Gastrocnemius medialis (tissue), 4 donors: Measurements from ENCODE around the gene USP32. TPM values are rescaled to one million over a fixed set of nuclear protein-coding genes. Genes with fewer than 3 reads are reported as not detected.
"Not testable (repeated sequence)": the region's sequence is repeated elsewhere in the genome, so short reads cannot be mapped to it uniquely, and the experiment has no call there.

ENCODE experiments used
- ATAC-seq, 2 donors: fragments of 150-250 bp; one replicate each; pipeline ENCODE4 v1.9.1; 2016
- DNase-seq, 2 donors: peaks; one replicate each; pipeline ENCODE4 v3.0.0-alpha.2; 2019
- H3K27ac ChIP-seq, 4 donors: fragments of 200-600 bp; sonication (generic); 1 replicate in 1 of 4; 2 replicates in 3 of 4; pipeline ENCODE4 v1.5.1; 2016 to 2018; ENCODE audit warnings: mild to moderate bottlenecking in 2 of 4, moderate library complexity in 1 of 4
- H3K27me3 ChIP-seq, 3 donors: fragments of 200-600 bp; sonication (generic) in 2 of 3; 1 replicate in 1 of 3; 2 replicates in 2 of 3; pipeline versions ENCODE4 v1.5.1 to v1.6.0; 2016 to 2019; ENCODE audit warnings: mild to moderate bottlenecking in 1 of 3, moderate library complexity in 1 of 3
- H3K36me3 ChIP-seq, 2 donors: fragments of 200-600 bp; sonication (generic) in 1 of 2; one replicate each; pipeline ENCODE4 v1.5.1; 2017 to 2018
- H3K4me1 ChIP-seq, 2 donors: fragments of 200-600 bp; sonication (generic) in 1 of 2; one replicate each; pipeline ENCODE4 v1.5.1; 2016 to 2017; ENCODE audit warnings: mild to moderate bottlenecking in 2 of 2
- H3K4me3 ChIP-seq, 4 donors: fragments of 200-600 bp; sonication (generic) in 3 of 4; 1 replicate in 1 of 4; 2 replicates in 3 of 4; pipeline ENCODE4 v1.5.1; 2016 to 2019; ENCODE audit warnings: mild to moderate bottlenecking in 2 of 4
- H3K9me3 ChIP-seq, 3 donors: fragments of 200-600 bp; sonication (generic) in 2 of 3; 1 replicate in 1 of 3; 2 replicates in 2 of 3; pipeline ENCODE4 v1.5.1; 2016 to 2019
- POLR2A ChIP-seq, 2 donors: fragments of 450-650 bp; IDR thresholded peaks; one replicate each; pipeline ENCODE4 v1.6.1; 2017; ENCODE audit warnings: antibody characterized with exemption in 2 of 2, mild to moderate bottlenecking in 2 of 2, moderate library complexity in 2 of 2
- in situ Hi-C, 4 donors: fragments of 200-750 bp; cut with MboI; loops; one replicate each; pipeline versions ENCODE4 v1.15.0 to v1.8.0; 2017; ENCODE audit warnings: low sequenced_read_pairs in 4 of 4
- intact Hi-C: fragments of 100-400 bp; cut with DNase I; formaldehyde crosslinking; loops from one replicate; pipeline ENCODE4 v1.15.1; 2023; ENCODE audit warnings: low total_unique reads
- total RNA-seq, 4 donors: library from RNA; depleted of rRNA; stranded (reverse); fragments of >200 nt; gene quantifications; one replicate each; pipeline versions ENCODE4 v1.1.0 to v1.2.3, GENCODE V29; 2016
- TF ChIP-seq, protein P1 (sequence below), 5 experiments: fragments of 450-650 bp in 3 of 5; fragments of 200-600 bp in 2 of 5; sonication (generic) in 2 of 5; IDR thresholded peaks in 4 of 5; conservative IDR thresholded peaks in 1 of 5; 1 replicate in 4 of 5; 2 replicates in 1 of 5; pipeline ENCODE4 v1.5.1; 2016 to 2019; ENCODE audit warnings: antibody characterized with exemption in 5 of 5, mild to moderate bottlenecking in 3 of 5, moderate library complexity in 3 of 5

Gene USP32
- total RNA-seq, 4 donors from 2014 or later = 44.4 to 83.2 (median 52.5) TPM

DNA sequence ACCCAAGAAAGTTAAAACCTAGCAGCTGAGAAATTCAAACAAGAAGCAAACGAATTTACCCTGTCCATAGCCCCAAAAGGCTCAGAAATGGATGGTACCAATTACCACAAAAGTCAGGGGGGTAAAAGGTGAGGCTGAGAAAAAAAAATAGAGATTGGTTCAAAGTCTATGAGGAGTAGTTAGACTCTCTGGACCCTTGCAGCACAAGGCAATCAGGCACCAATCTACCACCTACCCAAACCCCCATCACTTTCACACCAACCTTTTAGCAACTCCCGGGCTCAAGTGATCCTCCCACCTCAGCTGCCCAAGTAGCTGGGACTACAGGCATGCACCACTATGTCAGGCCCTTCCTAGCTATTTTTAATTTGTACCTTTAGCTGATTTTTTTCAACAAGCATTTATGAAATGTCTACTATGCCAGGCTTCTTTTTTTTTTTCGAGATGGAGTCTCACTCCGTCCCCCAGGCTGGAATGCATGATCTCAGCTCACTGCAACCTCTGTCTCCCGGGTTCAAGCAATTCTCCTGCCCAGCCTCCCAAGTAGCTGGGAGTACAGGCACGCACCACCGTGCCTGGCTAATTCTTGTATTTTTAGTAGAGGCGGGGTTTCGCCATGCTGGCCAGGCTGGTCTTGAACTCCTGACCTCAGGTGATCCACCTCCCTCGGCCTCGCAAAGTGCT, 40.8 kb downstream of the USP32 start:
- H3K36me3 ChIP-seq = no peaks in the 10 kb centered on the region
- no peaks in the 10 kb centered on the region for H3K9me3 ChIP-seq
- no peak for DNase-seq
- ATAC-seq = no peak
- no peak overlapping the region for H3K27ac ChIP-seq
- intact Hi-C loops = no loop called here
- no peak overlapping the region for H3K4me3 ChIP-seq
- in situ Hi-C loops = no loop called here
- TF ChIP-seq, protein P1, sequence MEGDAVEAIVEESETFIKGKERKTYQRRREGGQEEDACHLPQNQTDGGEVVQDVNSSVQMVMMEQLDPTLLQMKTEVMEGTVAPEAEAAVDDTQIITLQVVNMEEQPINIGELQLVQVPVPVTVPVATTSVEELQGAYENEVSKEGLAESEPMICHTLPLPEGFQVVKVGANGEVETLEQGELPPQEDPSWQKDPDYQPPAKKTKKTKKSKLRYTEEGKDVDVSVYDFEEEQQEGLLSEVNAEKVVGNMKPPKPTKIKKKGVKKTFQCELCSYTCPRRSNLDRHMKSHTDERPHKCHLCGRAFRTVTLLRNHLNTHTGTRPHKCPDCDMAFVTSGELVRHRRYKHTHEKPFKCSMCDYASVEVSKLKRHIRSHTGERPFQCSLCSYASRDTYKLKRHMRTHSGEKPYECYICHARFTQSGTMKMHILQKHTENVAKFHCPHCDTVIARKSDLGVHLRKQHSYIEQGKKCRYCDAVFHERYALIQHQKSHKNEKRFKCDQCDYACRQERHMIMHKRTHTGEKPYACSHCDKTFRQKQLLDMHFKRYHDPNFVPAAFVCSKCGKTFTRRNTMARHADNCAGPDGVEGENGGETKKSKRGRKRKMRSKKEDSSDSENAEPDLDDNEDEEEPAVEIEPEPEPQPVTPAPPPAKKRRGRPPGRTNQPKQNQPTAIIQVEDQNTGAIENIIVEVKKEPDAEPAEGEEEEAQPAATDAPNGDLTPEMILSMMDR (IDR thresholded peaks at IDR 0.05 in 4 of 5, conservative IDR thresholded peaks at IDR 0.05 in 1 of 5) = no peak
- TF ChIP-seq POLR2A (IDR thresholded peaks at IDR 0.05) = no peak
- peaks cover 13 to 30% of the 10 kb centered on the region in 2 donors for H3K4me1 ChIP-seq
- no peaks in the 10 kb centered on the region for H3K27me3 ChIP-seq

DNA sequence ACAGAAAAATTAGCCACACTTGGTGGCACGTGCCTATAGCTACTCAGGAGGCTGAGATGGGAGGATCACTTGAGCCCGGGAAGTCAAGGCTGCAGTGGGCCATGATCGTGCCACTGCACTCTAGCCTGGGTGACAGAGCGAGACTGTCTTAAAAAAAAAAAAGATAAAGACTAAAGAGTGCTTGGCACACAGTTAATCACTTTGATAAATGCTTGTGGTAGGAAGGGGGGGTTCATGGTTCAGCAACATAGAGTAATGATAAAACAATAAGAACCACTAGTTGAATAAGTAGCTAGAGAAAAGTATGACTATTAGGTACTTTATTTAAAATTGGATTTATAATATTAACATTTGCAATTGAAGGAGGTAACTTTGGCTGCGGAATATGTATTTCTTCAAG, 43.3 kb downstream of the USP32 start:
- Histone ChIP-seq H3K36me3 (no peaks in the 10 kb centered on the region), H3K4me3 (no peak overlapping the region), H3K27me3 (no peaks in the 10 kb centered on the region), H3K4me1 (peaks cover 3 to 13% of the 10 kb centered on the region in 2 donors), H3K9me3 (no peaks in the 10 kb centered on the region), H3K27ac (no peak overlapping the region)
- in situ Hi-C loops = no loop called here
- intact Hi-C loops = no loop called here
- DNase-seq = no peak
- TF ChIP-seq, protein P1 (IDR thresholded peaks at IDR 0.05 in 4 of 5, conservative IDR thresholded peaks at IDR 0.05 in 1 of 5) = no peak
- no peak for TF ChIP-seq POLR2A (IDR thresholded peaks at IDR 0.05)
- ATAC-seq = no peak

DNA sequence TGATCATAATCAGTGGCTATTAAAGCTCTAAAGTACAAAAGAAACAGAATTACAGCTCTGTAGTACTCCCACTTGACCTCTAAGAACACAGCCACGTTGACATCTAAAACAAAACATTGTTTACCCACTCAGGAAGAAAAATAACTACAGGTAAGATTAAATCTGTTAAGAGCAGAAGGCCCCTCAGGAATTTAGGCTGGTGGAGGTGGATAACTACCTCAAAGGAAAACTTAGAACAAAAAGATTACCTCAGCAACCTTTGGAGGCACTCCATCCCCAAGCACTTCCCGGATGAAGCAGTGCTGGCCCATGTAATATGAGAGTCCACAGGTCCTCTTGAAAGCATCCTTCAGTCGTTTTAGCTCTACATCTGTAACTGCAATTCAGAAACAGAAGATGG, 46.7 kb downstream of the USP32 start:
- peaks cover 0 to under 1% of the 10 kb centered on the region in 2 donors for H3K4me1 ChIP-seq
- H3K36me3 ChIP-seq = peaks cover 0 to 9% of the 10 kb centered on the region in 2 donors
- no peaks in the 10 kb centered on the region for H3K9me3 ChIP-seq
- ATAC-seq = no peak
- in situ Hi-C loops (no loop called here), intact Hi-C loops (no loop called here)
- no peak for TF ChIP-seq POLR2A (IDR thresholded peaks at IDR 0.05)
- TF ChIP-seq, protein P1 (IDR thresholded peaks at IDR 0.05 in 4 of 5, conservative IDR thresholded peaks at IDR 0.05 in 1 of 5) = no peak
- H3K4me3 ChIP-seq = no peak overlapping the region
- no peaks in the 10 kb centered on the region for H3K27me3 ChIP-seq
- no peak for DNase-seq
- H3K27ac ChIP-seq = no peak overlapping the region

DNA sequence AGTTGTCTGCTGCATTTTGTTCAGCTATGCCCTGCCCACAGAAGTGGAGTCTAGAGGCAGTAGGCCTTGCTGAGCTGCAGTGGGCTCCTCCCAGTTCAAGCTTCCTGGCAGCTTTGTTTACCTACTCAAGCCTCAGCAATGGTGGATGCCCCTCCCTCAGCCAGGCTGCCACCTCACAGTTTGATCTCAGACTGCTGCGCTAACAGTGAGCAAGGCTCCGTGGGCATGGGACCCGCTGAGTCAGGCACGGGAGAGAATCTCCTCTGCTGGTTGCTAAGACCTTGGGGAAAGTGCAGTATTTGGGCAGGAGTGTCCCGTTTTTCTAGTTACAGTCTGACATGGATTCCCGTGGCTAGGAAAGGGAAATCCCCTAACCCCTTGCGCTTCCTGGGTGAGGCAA, 49.4 kb downstream of the USP32 start:
- ATAC-seq, H3K4me1 ChIP-seq, in situ Hi-C loops, H3K4me3 ChIP-seq, H3K36me3 ChIP-seq, H3K27ac ChIP-seq, intact Hi-C loops, H3K9me3 ChIP-seq, DNase-seq, H3K27me3 ChIP-seq: not testable (repeated sequence)

DNA sequence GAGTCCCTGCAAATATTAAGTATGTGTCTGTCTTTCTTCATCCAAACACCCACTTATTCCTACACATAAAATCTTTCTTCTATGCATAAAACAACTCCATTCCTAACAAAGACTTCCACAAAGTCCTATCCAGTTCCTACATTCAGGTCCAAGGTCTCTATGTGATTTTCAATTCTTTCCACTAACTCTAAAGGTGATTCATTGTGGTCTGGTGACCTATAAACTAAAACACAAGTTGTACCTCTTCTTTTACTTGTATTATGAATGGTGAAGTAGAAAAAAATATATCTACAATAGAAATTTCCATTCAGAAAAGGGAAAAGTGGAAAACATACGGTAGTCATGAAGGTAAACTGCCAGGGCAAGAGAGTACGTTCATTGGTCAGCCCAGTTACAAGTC, 56.6 kb downstream of the USP32 start:
- DNase-seq (no peak), ATAC-seq (no peak)
- in situ Hi-C loops = no loop called here

More for the DNA sequence above, 56.6 kb downstream of the USP32 start:
- Histone ChIP-seq H3K9me3 (no peaks in the 10 kb centered on the region), H3K27me3 (no peaks in the 10 kb centered on the region), H3K4me3 (no peak overlapping the region), H3K36me3 (no peaks in the 10 kb centered on the region), H3K27ac (no peak overlapping the region), H3K4me1 (no peaks in the 10 kb centered on the region)
- TF ChIP-seq, protein P1 (IDR thresholded peaks at IDR 0.05 in 4 of 5, conservative IDR thresholded peaks at IDR 0.05 in 1 of 5) = no peak
- no peak for TF ChIP-seq POLR2A (IDR thresholded peaks at IDR 0.05)
- intact Hi-C loops = no loop called here
